ENCODE measurements around the gene ZEB2. TPM values are rescaled to one million over a fixed set of nuclear protein-coding genes. Genes with fewer than 3 reads are reported as not detected.

Gene ZEB2
- total RNA-seq, 1 experiment from 2014 or later, result 1.1 TPM

DNA sequence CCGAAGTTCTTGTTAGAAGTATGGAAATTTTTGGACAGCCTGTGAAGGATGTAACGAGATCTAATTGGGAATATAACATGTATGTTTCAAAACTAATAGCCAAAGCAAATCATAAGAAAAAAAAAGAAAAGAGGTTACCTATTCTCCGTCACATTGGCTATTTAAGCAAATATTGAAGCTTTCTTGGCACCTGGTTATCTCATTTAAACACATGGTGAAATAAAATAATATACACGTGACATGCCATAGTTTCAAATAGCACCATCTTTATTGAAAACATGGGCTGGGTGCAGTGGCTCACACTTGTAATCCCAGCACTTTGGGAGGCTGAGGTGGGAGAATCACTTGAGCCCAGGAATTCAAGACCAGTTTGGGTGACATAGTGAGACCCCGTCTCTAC, 56.7 kb downstream of the ZEB2 start:
- intact Hi-C loops (cut with micrococcal nuclease; ENCODE audit: unreplicated experiment) (no loop called here), in situ Hi-C loops (cut with HindIII; ENCODE audit: low pct_unique_long_range_greater_than_20kb, low sequenced_read_pairs) (no loop called here)
- H3K27me3 ChIP-seq (ENCODE audit: control insufficient read depth, insufficient read depth, low read length), result no peaks in the 10 kb centered on the region
- CTCF ChIA-PET, result no interaction called here
- H3K4me1 ChIP-seq (ENCODE audit: control insufficient read depth, insufficient read depth, low read length), result no peaks in the 10 kb centered on the region
- no peaks in the 10 kb centered on the region for H3K9me3 ChIP-seq (ENCODE audit: control insufficient read depth, insufficient read depth, low read depth, low read length)
- no peak for ATAC-seq
- TF ChIP-seq POLR2AphosphoS5 (IDR thresholded peaks at IDR 0.05; ENCODE audit: low read depth, low read length) (no peak), TCF7L2 (IDR thresholded peaks at IDR 0.05; ENCODE audit: low read depth, low read length) (no peak), SIN3A (IDR thresholded peaks at IDR 0.05; ENCODE audit: borderline replicate concordance, insufficient read depth, low read depth, low read length) (no peak), CTCF (IDR thresholded peaks at IDR 0.05) (no peak)
- TF ChIP-seq, protein P1, sequence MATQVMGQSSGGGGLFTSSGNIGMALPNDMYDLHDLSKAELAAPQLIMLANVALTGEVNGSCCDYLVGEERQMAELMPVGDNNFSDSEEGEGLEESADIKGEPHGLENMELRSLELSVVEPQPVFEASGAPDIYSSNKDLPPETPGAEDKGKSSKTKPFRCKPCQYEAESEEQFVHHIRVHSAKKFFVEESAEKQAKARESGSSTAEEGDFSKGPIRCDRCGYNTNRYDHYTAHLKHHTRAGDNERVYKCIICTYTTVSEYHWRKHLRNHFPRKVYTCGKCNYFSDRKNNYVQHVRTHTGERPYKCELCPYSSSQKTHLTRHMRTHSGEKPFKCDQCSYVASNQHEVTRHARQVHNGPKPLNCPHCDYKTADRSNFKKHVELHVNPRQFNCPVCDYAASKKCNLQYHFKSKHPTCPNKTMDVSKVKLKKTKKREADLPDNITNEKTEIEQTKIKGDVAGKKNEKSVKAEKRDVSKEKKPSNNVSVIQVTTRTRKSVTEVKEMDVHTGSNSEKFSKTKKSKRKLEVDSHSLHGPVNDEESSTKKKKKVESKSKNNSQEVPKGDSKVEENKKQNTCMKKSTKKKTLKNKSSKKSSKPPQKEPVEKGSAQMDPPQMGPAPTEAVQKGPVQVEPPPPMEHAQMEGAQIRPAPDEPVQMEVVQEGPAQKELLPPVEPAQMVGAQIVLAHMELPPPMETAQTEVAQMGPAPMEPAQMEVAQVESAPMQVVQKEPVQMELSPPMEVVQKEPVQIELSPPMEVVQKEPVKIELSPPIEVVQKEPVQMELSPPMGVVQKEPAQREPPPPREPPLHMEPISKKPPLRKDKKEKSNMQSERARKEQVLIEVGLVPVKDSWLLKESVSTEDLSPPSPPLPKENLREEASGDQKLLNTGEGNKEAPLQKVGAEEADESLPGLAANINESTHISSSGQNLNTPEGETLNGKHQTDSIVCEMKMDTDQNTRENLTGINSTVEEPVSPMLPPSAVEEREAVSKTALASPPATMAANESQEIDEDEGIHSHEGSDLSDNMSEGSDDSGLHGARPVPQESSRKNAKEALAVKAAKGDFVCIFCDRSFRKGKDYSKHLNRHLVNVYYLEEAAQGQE (IDR thresholded peaks at IDR 0.05; ENCODE audit: insufficient read depth in 1 of 2, low read depth in 2 of 2, low read length in 1 of 2), result no peak
- no TSS peak for BruUV-seq (replicated peaks)
- no peak overlapping the region for H3K4me3 ChIP-seq (ENCODE audit: low read depth in 2 of 2, low read length in 2 of 2)
- H3K36me3 ChIP-seq (ENCODE audit: control insufficient read depth, insufficient read depth, low read length), result no peaks in the 10 kb centered on the region; the same call in 1 of the 2 replicates
- no peak overlapping the region for H3K27ac ChIP-seq (ENCODE audit: low read length)
- POLR2A ChIA-PET, result no interaction called here
- DNase-seq (ENCODE audit: low read depth, low spot score), result no peak

DNA sequence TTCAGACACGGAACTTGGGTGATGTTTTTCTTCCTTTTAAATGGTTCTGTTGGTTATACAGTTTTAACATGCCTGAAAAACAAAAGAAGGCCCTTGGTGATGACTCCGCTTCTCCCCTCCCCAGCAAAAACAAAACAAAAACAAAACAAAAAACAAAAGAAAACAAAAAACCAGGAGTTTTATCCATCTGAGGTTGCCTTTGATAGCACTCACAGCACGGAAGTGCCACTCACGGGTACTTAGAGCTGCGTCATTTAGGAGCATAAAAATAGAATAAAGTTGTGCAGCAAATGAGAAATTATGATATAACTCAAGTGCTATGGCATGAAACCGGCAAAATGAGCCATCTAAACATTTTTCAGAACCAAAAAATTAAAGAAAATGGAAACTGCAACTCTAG, 57.7 kb downstream of the ZEB2 start:
- ChIA-PET POLR2A (no interaction called here), CTCF (no interaction called here)
- no peak for TF ChIP-seq POLR2AphosphoS5 (IDR thresholded peaks at IDR 0.05; ENCODE audit: low read depth, low read length)
- no peak for TF ChIP-seq SIN3A (IDR thresholded peaks at IDR 0.05; ENCODE audit: borderline replicate concordance, insufficient read depth, low read depth, low read length)
- TF ChIP-seq, protein P1 (IDR thresholded peaks at IDR 0.05; ENCODE audit: insufficient read depth in 1 of 2, low read depth in 2 of 2, low read length in 1 of 2), result no peak
- TF ChIP-seq TCF7L2 (IDR thresholded peaks at IDR 0.05; ENCODE audit: low read depth, low read length), result no peak
- TF ChIP-seq CTCF (IDR thresholded peaks at IDR 0.05), result no peak
- DNase-seq (ENCODE audit: low read depth, low spot score) (no peak), ATAC-seq (no peak)
- Histone ChIP-seq H3K4me3 (ENCODE audit: low read depth in 2 of 2, low read length in 2 of 2) (no peak overlapping the region), H3K36me3 (ENCODE audit: control insufficient read depth, insufficient read depth, low read length) (no peaks in the 10 kb centered on the region; the same call in 1 of the 2 replicates), H3K4me1 (ENCODE audit: control insufficient read depth, insufficient read depth, low read length) (no peaks in the 10 kb centered on the region), H3K9me3 (ENCODE audit: control insufficient read depth, insufficient read depth, low read depth, low read length) (no peaks in the 10 kb centered on the region), H3K27me3 (ENCODE audit: control insufficient read depth, insufficient read depth, low read length) (no peaks in the 10 kb centered on the region), H3K27ac (ENCODE audit: low read length) (no peak overlapping the region)
- intact Hi-C loops (cut with micrococcal nuclease; ENCODE audit: unreplicated experiment) (no loop called here), in situ Hi-C loops (cut with HindIII; ENCODE audit: low pct_unique_long_range_greater_than_20kb, low sequenced_read_pairs) (no loop called here)
- no TSS peak for BruUV-seq (replicated peaks)

Measured in Panc1 (cell line).